BLaER1 (cell line): ENCODE results near the gene TSPAN5.
"Not testable (repeated sequence)": the region's sequence is repeated elsewhere in the genome, so short reads cannot be mapped to it uniquely, and the experiment has no call there.

ENCODE experiments used
- H3K27ac ChIP-seq: shearing (Covaris generic); formaldehyde crosslinking; 2 replicates; pipeline ENCODE4 v1.8.1; 2022
- H3K27me3 ChIP-seq: shearing (Covaris generic); formaldehyde crosslinking; 2 replicates; pipeline ENCODE4 v1.8.1; 2022
- H3K36me3 ChIP-seq: shearing (Covaris generic); formaldehyde crosslinking; 2 replicates; pipeline ENCODE4 v1.8.1; 2022
- H3K4me1 ChIP-seq: shearing (Covaris generic); formaldehyde crosslinking; 2 replicates; pipeline ENCODE4 v1.8.1; 2022
- H3K4me2 ChIP-seq: shearing (Covaris generic); formaldehyde crosslinking; 2 replicates; pipeline ENCODE4 v1.8.1; 2022
- H3K4me3 ChIP-seq: shearing (Covaris generic); formaldehyde crosslinking; 2 replicates; pipeline ENCODE4 v1.8.1; 2022
- H3K9ac ChIP-seq: shearing (Covaris generic); formaldehyde crosslinking; 2 replicates; pipeline ENCODE4 v1.8.1; 2022
- H3K9me3 ChIP-seq: shearing (Covaris generic); formaldehyde crosslinking; 2 replicates; pipeline ENCODE4 v1.8.1; 2022
- H4K20me1 ChIP-seq: shearing (Covaris generic); formaldehyde crosslinking; 2 replicates; pipeline ENCODE4 v1.8.1; 2022
- Cebpa-rat ChIP-seq: shearing (Covaris generic); IDR thresholded peaks from 2 replicates; pipeline ENCODE4 v1.8.1; 2022

The TSPAN5 gene

GRCh38 chr4:98496152-98496845 is 162.1 kb downstream of the TSPAN5 start:
- no peaks in the 10 kb centered on the region for H3K36me3 ChIP-seq
- no peaks in the 10 kb centered on the region for H3K4me1 ChIP-seq
- no peak overlapping the region for H3K4me2 ChIP-seq
- no peak overlapping the region for H3K4me3 ChIP-seq
- H3K9me3 ChIP-seq, result no peaks in the 10 kb centered on the region
- no peak overlapping the region for H3K9ac ChIP-seq
- TF ChIP-seq Cebpa-rat, result no peak
- no peaks in the 10 kb centered on the region for H4K20me1 ChIP-seq
- H3K27ac ChIP-seq, result no peak overlapping the region
- H3K27me3 ChIP-seq, result no peaks in the 10 kb centered on the region

- Histone ChIP-seq H3K4me2 (no peak overlapping the region), H3K4me3 (no peak overlapping the region), H4K20me1 (no peaks in the 10 kb centered on the region), H3K27me3 (no peaks in the 10 kb centered on the region), H3K9me3 (no peaks in the 10 kb centered on the region), H3K27ac (no peak overlapping the region), H3K36me3 (no peaks in the 10 kb centered on the region), H3K4me1 (no peaks in the 10 kb centered on the region), H3K9ac (no peak overlapping the region)
- TF ChIP-seq Cebpa-rat, result no peak
Observed at GRCh38 chr4:98493296-98493695, 165.1 kb downstream of the TSPAN5 start.

- Histone ChIP-seq H3K27me3 (no peaks in the 10 kb centered on the region), H3K9ac (no peak overlapping the region), H3K4me1 (no peaks in the 10 kb centered on the region), H3K27ac (no peak overlapping the region), H4K20me1 (no peaks in the 10 kb centered on the region), H3K36me3 (no peaks in the 10 kb centered on the region), H3K4me3 (no peak overlapping the region), H3K9me3 (no peaks in the 10 kb centered on the region), H3K4me2 (no peak overlapping the region)
- TF ChIP-seq Cebpa-rat, result no peak
Observed at GRCh38 chr4:98491899-98492559, 166.4 kb downstream of the TSPAN5 start.

DNA sequence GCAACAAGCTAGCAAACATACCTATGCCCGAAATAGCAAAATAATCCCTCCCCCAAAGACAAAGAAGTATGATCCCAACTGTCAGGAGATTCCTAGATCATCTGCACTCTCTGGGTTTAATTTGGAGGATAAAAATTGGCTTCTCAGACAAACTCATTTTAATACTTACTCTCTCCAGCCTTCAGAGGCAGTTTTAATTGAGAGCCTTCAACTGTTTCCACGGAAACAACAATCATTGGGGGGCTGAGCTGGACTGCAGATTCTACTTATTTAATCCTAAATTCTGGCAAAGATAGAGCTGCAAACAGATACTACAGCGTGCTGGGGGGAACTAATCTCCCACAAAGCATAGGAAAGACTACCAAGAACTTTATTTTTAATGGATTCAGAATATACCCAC is 168.2 kb downstream of the TSPAN5 start:
- Histone ChIP-seq H3K9ac (no peak overlapping the region), H4K20me1 (no peaks in the 10 kb centered on the region), H3K27ac (no peak overlapping the region), H3K36me3 (no peaks in the 10 kb centered on the region), H3K9me3 (no peaks in the 10 kb centered on the region), H3K4me2 (no peak overlapping the region), H3K4me1 (no peaks in the 10 kb centered on the region), H3K27me3 (no peaks in the 10 kb centered on the region), H3K4me3 (no peak overlapping the region)
- TF ChIP-seq Cebpa-rat, result no peak

GRCh38 chr4:98485816-98486345 is 172.5 kb downstream of the TSPAN5 start:
- no peaks in the 10 kb centered on the region for H3K9me3 ChIP-seq
- TF ChIP-seq Cebpa-rat, result no peak
- H3K4me2 ChIP-seq, result no peak overlapping the region
- no peaks in the 10 kb centered on the region for H4K20me1 ChIP-seq
- no peaks in the 10 kb centered on the region for H3K36me3 ChIP-seq
- no peaks in the 10 kb centered on the region for H3K4me1 ChIP-seq
- no peak overlapping the region for H3K9ac ChIP-seq
- no peak overlapping the region for H3K27ac ChIP-seq
- no peak overlapping the region for H3K4me3 ChIP-seq
- H3K27me3 ChIP-seq, result no peaks in the 10 kb centered on the region

DNA sequence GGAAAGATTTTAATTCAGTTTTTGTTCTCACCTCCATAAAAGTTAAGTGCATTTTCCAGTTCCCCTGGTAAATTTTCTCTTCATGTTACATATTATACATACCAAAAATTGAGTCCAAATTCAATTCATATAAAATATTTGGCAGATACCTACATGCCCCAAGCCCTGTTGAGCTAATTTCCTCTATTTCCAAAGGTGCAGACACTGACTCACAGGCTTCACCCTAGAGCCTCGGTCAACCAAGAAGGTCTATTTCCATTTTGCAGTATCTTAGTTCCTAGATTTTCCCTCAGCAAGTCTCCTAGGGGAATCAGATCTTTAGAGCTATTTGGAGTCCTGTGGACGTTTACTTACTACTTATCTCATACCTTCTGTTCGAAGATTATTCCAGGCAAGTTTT is 174.4 kb downstream of the TSPAN5 start:
- Histone ChIP-seq H3K4me2 (no peak overlapping the region), H4K20me1 (no peaks in the 10 kb centered on the region), H3K9ac (no peak overlapping the region), H3K4me1 (no peaks in the 10 kb centered on the region), H3K4me3 (no peak overlapping the region), H3K9me3 (no peaks in the 10 kb centered on the region), H3K36me3 (no peaks in the 10 kb centered on the region), H3K27ac (no peak overlapping the region), H3K27me3 (no peaks in the 10 kb centered on the region)
- TF ChIP-seq Cebpa-rat, result no peak

DNA sequence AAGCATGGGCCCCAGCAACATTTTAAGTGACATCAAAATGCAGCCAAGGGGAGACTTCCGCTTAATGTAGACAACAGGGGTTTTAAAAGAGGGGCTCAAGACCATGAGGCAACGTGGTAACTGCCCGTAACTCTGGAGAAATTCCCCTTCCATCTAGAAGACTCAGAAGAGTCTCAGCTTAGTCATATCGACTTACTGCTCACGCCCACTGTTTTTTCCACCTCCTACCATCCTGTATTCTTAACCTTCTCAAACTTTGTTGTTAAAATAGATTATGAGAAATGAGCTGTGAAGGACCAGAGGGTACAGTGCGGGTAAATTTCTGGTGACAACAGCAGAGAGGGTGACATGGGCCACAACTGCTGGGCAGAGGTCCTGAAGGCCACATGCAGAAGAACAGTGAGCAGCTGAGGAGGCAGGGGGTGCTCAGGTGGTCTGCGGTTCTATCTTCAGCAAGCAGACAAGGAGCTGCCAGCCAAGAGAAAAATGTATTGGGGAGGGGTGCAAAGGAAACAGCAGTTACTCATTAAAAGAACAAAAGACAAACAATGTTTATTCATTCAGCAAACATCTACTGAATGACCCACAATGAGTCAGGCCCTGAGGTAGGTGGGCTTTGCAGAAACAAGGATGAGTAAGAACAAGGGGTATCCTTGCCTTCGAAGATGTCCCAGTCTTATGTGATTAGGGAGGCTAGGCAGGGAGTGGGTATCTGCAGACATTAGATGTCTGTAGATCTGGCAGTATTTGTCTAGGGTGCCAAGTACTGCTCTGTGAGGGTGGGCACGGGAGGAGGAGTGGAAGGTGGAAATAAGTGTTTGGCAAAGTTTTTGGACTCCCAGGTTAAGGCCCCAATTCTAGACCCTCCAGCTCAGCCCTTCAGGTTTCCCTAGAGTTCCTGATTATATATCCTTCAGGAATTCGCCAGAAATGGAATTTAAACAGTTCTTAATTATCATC is 175.3 kb downstream of the TSPAN5 start:
- no peak overlapping the region for H3K27ac ChIP-seq
- no peaks in the 10 kb centered on the region for H3K4me1 ChIP-seq
- H3K36me3 ChIP-seq, result no peaks in the 10 kb centered on the region
- no peak overlapping the region for H3K4me2 ChIP-seq
- H4K20me1 ChIP-seq, result no peaks in the 10 kb centered on the region
- H3K9me3 ChIP-seq, result no peaks in the 10 kb centered on the region
- H3K27me3 ChIP-seq, result no peaks in the 10 kb centered on the region
- no peak overlapping the region for H3K9ac ChIP-seq
- TF ChIP-seq Cebpa-rat, result no peak
- no peak overlapping the region for H3K4me3 ChIP-seq

DNA sequence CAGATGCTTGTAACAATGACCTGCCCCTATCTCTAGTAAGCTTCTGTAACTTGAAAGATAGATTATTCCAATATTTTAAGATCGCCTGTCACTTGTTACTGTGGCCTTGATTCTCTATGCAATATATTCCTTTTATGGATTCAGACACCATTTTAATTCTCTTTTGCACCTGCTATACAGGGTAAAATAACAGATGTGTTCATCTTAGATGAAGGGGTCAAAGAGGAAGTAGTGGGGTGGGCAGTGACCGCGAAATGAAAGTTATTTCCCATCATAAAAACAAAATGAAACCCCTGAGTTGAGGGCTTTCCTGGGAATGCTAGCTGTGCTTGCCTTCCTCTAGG is 175.9 kb downstream of the TSPAN5 start:
- no peak for TF ChIP-seq Cebpa-rat
- H3K36me3 ChIP-seq, result no peaks in the 10 kb centered on the region
- no peak overlapping the region for H3K9ac ChIP-seq
- H3K4me3 ChIP-seq, result no peak overlapping the region
- H3K4me2 ChIP-seq, result no peak overlapping the region
- H3K27ac ChIP-seq, result no peak overlapping the region
- H3K9me3 ChIP-seq, result no peaks in the 10 kb centered on the region
- H4K20me1 ChIP-seq, result no peaks in the 10 kb centered on the region
- no peaks in the 10 kb centered on the region for H3K4me1 ChIP-seq
- H3K27me3 ChIP-seq, result no peaks in the 10 kb centered on the region

- no peak overlapping the region for H3K4me2 ChIP-seq
- H3K4me3 ChIP-seq, result no peak overlapping the region
- no peaks in the 10 kb centered on the region for H3K9me3 ChIP-seq
- no peaks in the 10 kb centered on the region for H3K36me3 ChIP-seq
- no peaks in the 10 kb centered on the region for H3K27me3 ChIP-seq
- no peak overlapping the region for H3K27ac ChIP-seq
- H4K20me1 ChIP-seq, result no peaks in the 10 kb centered on the region
- TF ChIP-seq Cebpa-rat, result no peak
- no peak overlapping the region for H3K9ac ChIP-seq
- H3K4me1 ChIP-seq, result no peaks in the 10 kb centered on the region
Observed at GRCh38 chr4:98481167-98481566, 177.2 kb downstream of the TSPAN5 start.

DNA sequence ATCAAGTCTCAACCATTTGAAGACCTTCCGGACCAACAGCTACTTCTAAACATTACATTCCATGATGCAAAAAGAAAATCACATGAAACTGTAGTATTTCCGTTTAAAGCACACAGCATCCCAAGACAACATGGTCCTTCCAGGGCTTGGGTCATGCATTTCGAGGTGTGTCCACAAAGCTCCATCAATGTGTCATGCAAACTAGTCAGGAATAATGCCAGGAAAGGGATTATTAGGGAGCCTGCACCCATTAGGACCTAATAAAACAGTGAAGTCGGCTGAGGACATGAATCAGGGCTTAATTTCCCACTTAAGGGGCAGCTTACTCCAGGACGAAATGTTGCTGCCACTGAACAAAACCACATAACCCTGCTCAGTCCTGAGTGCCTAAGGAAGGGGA is 177.9 kb downstream of the TSPAN5 start:
- H3K27me3 ChIP-seq, result no peaks in the 10 kb centered on the region
- no peaks in the 10 kb centered on the region for H3K4me1 ChIP-seq
- H3K4me2 ChIP-seq, result no peak overlapping the region
- H3K36me3 ChIP-seq, result no peaks in the 10 kb centered on the region
- no peak overlapping the region for H3K4me3 ChIP-seq
- H3K9me3 ChIP-seq, result no peaks in the 10 kb centered on the region
- no peak overlapping the region for H3K9ac ChIP-seq
- no peak overlapping the region for H3K27ac ChIP-seq
- no peak for TF ChIP-seq Cebpa-rat
- H4K20me1 ChIP-seq, result no peaks in the 10 kb centered on the region

DNA sequence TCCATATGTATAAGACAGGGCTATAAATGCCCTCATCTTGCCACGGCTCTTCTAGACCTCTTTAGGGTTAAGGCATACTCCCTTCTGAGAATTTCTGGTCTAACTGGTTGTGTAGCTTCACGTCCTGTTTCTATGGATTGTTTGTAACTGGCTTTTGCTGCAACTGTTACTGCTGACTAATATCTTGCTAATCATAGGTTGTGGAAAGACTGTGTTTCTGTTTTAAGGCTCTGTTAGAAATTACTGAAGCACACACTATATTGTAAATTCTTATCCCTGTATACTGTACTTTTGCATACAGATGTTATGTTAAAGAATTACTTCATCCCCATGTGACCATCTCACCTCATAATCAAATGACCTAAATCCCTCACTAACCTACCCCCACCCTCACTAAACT is 178.8 kb downstream of the TSPAN5 start:
- not testable (repeated sequence) for H3K9me3 ChIP-seq, H3K4me3 ChIP-seq, H3K27ac ChIP-seq, H4K20me1 ChIP-seq, H3K36me3 ChIP-seq, H3K4me2 ChIP-seq, H3K4me1 ChIP-seq, H3K9ac ChIP-seq, H3K27me3 ChIP-seq
